Activated CD8-positive, alpha-beta T cell treated with anti-CD3 and anti-CD28 coated beads for 36 hours (primary cell): ENCODE measurements around the gene TIMM10B. TPM values are rescaled to one million over a fixed set of nuclear protein-coding genes. Genes with fewer than 3 reads are reported as not detected.
A peak's percentile ranks its signal among the peaks of the same experiment; 100 is the strongest.
"Not testable (repeated sequence)": the region's sequence is repeated elsewhere in the genome, so short reads cannot be mapped to it uniquely, and the experiment has no call there.

Source experiments
- ATAC-seq: fragments of 200-7000 bp; cut with Tn5 transposase; one replicate; pipeline ENCODE4 v1.10.0; 2021; ENCODE audit warnings: mild to moderate bottlenecking, moderate library complexity
- CTCF ChIA-PET: fragments of 350-600 bp; sonication (Branson Sonifier 250); formaldehyde crosslinking; loops from one replicate; lab custom pipeline; 2021; ENCODE audit warnings: antibody characterized with exemption; lab: Charles Lee
- POLR2A ChIA-PET: fragments of 350-600 bp; sonication (Branson Sonifier 250); formaldehyde crosslinking; loops from one replicate; lab custom pipeline; 2021; ENCODE audit warnings: antibody characterized with exemption; lab: Charles Lee
- DNase-seq: peaks from one replicate; pipeline ENCODE4 v3.0.0-alpha.2; 2020
- H3K27ac Mint-ChIP-seq: one replicate; pipeline ENCODE4 v1.8.0; 2021; ENCODE audit warnings: mild to moderate bottlenecking, mixed read lengths
- H3K27me3 Mint-ChIP-seq: one replicate; pipeline ENCODE4 v1.8.0; 2021; ENCODE audit warnings: mixed read lengths
- H3K36me3 Mint-ChIP-seq: one replicate; pipeline ENCODE4 v1.8.0; 2021; ENCODE audit warnings: low read depth, mixed read lengths
- H3K4me1 Mint-ChIP-seq: one replicate; pipeline ENCODE4 v1.8.0; 2021; ENCODE audit warnings: low read depth, mixed read lengths
- H3K4me3 Mint-ChIP-seq: one replicate; pipeline ENCODE4 v1.8.0; 2021; ENCODE audit warnings: mild to moderate bottlenecking, moderate library complexity, mixed read lengths
- H3K9me3 Mint-ChIP-seq: one replicate; pipeline ENCODE4 v1.8.0; 2021; ENCODE audit warnings: mixed read lengths
- intact Hi-C: fragments of 100-400 bp; cut with micrococcal nuclease; formaldehyde crosslinking; loops from one replicate; pipeline ENCODE4 v1.10.0; 2022
- total RNA-seq, 2 experiments: library from RNA; stranded (reverse); gene quantifications; one replicate each; pipeline ENCODE4 v1.2.3, GENCODE V29; 2021
- TF ChIP-seq, protein P1 (sequence below): fragments of 200-600 bp; IDR thresholded peaks from one replicate; pipeline ENCODE4 v1.8.0; 2022; ENCODE audit warnings: antibody characterized with exemption, mild to moderate bottlenecking

The TIMM10B gene
- total RNA-seq, 2 experiments from 2014 or later, result 40.6 to 43.0 TPM

- no peak overlapping the region for H3K4me3 Mint-ChIP-seq
- DNase-seq (no peak), ATAC-seq (no peak)
- peaks cover 4% of the 10 kb centered on the region for H3K4me1 Mint-ChIP-seq
- POLR2A ChIA-PET, result interaction anchor here (3.5 kb wide), 1 partner anchor 22 kb away, joined by 13 read pairs; the partner anchor contains the start of genes ARFIP2 and TIMM10B
- H3K36me3 Mint-ChIP-seq, result peaks cover 19% of the 10 kb centered on the region
- TF ChIP-seq, protein P1, sequence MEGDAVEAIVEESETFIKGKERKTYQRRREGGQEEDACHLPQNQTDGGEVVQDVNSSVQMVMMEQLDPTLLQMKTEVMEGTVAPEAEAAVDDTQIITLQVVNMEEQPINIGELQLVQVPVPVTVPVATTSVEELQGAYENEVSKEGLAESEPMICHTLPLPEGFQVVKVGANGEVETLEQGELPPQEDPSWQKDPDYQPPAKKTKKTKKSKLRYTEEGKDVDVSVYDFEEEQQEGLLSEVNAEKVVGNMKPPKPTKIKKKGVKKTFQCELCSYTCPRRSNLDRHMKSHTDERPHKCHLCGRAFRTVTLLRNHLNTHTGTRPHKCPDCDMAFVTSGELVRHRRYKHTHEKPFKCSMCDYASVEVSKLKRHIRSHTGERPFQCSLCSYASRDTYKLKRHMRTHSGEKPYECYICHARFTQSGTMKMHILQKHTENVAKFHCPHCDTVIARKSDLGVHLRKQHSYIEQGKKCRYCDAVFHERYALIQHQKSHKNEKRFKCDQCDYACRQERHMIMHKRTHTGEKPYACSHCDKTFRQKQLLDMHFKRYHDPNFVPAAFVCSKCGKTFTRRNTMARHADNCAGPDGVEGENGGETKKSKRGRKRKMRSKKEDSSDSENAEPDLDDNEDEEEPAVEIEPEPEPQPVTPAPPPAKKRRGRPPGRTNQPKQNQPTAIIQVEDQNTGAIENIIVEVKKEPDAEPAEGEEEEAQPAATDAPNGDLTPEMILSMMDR, result no peak
- intact Hi-C loops, result no loop called here
- no peaks in the 10 kb centered on the region for H3K9me3 Mint-ChIP-seq
- CTCF ChIA-PET, result interaction anchor here (1.1 to 5.9 kb wide), 13 partner anchors 9 to 252 kb away, joined by 3 to 77 read pairs (median 5); partner anchors contain the start of gene DNHD1
- no peaks in the 10 kb centered on the region for H3K27me3 Mint-ChIP-seq
- H3K27ac Mint-ChIP-seq, result peak overlapping the region; percentile 35
Measured at GRCh38 chr11:6504166-6504565, 22.9 kb downstream of the TIMM10B start.

- DNase-seq (peak; percentile 12), ATAC-seq (peak; percentile 69)
- TF ChIP-seq, protein P1, result peak; percentile 57
- Mint-ChIP-seq H3K36me3 (peaks cover 21% of the 10 kb centered on the region), H3K9me3 (no peaks in the 10 kb centered on the region), H3K27ac (no peak overlapping the region), H3K4me3 (no peak overlapping the region), H3K4me1 (peaks cover 4% of the 10 kb centered on the region), H3K27me3 (no peaks in the 10 kb centered on the region)
- ChIA-PET CTCF (interaction anchor here (0.7 to 5.9 kb wide), 36 partner anchors 9 to 251 kb away, joined by 3 to 77 read pairs (median 5); partner anchors contain the start of genes ARFIP2, DNHD1 and TIMM10B), POLR2A (interaction anchor here (1.9 to 3.5 kb wide), 2 partner anchors 24 to 99 kb away, joined by 4 to 13 read pairs; partner anchors contain the start of genes ARFIP2, ILK and TIMM10B)
- intact Hi-C loops, result loop anchor here (5.0 kb wide), 1 partner anchor 128 kb away; no protein-coding TSS in a partner anchor
Measured at GRCh38 chr11:6505577-6506240, 24.4 kb downstream of the TIMM10B start.

DNA sequence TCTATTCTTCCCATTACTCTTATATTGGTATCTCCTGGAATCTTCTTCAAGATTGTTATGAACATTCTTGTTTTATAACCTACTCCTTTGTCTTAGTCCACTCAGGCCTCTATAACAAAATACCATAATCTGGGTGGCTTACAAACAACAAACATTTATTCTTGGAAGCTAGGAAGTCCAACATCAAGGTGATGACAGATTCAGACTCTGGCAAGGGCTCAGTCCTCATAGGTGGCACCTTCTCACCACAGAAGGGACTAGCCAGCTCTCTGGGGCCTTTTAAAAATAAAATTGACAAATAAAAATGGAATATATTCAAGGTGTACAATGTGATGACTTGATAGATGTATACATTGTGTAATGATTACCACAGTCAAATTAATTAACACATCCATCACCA is 35.6 kb downstream of the TIMM10B start:
- POLR2A ChIA-PET, result no interaction called here
- no peak for ATAC-seq
- no peak overlapping the region for H3K4me3 Mint-ChIP-seq

GRCh38 chr11:6520265-6520664 is 39.0 kb downstream of the TIMM10B start:
- Mint-ChIP-seq H3K4me3 (no peak overlapping the region), H3K4me1 (peaks cover 26% of the 10 kb centered on the region), H3K27ac (no peak overlapping the region), H3K9me3 (no peaks in the 10 kb centered on the region), H3K36me3 (peaks cover 43% of the 10 kb centered on the region), H3K27me3 (no peaks in the 10 kb centered on the region)
- ChIA-PET CTCF (interaction anchor here (1.0 to 1.5 kb wide), 4 partner anchors 10 to 292 kb away, joined by 3 to 8 read pairs (median 6); no protein-coding TSS in a partner anchor), POLR2A (interaction anchor here (1.7 kb wide), 1 partner anchor 11 kb away, joined by 6 read pairs; no protein-coding TSS in a partner anchor)
- TF ChIP-seq, protein P1, result no peak
- intact Hi-C loops, result no loop called here
- ATAC-seq (no peak), DNase-seq (no peak)

More for the DNA sequence above, 35.6 kb downstream of the TIMM10B start:
- no peak for DNase-seq
- no peaks in the 10 kb centered on the region for H3K9me3 Mint-ChIP-seq
- CTCF ChIA-PET, result no interaction called here
- no peaks in the 10 kb centered on the region for H3K27me3 Mint-ChIP-seq
- TF ChIP-seq, protein P1, result no peak
- intact Hi-C loops, result no loop called here
- H3K4me1 Mint-ChIP-seq, result no peaks in the 10 kb centered on the region
- H3K27ac Mint-ChIP-seq, result no peak overlapping the region
- peaks cover 39% of the 10 kb centered on the region for H3K36me3 Mint-ChIP-seq

DNA sequence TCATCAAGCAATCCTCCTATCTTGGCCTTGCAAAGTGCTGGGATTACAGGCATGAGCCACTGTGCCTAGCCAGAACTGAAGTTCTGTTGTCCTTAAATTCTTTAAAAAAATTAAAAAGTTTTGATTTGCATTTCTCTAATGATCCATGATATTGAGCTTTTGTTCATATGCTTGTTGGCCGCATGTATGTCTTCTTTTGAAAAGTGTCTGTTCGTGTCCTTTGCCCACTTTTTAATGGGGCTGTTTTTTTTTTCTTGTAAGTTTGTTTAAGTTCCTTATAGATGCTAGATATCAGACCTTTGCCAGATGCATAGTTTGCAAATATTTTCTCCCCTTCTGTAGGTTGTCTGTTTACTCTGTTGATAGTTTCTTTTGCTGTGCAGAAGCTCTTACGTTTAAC is 40.6 kb downstream of the TIMM10B start:
- H3K9me3 Mint-ChIP-seq, H3K27ac Mint-ChIP-seq, ATAC-seq, H3K27me3 Mint-ChIP-seq, H3K4me3 Mint-ChIP-seq, DNase-seq, intact Hi-C loops: not testable (repeated sequence)
- ChIA-PET POLR2A (interaction anchor here (2.6 kb wide), 1 partner anchor 40 kb away, joined by 8 read pairs; the partner anchor contains the start of genes ARFIP2 and TIMM10B), CTCF (interaction anchor here (1.0 to 2.6 kb wide), 4 partner anchors 9 to 161 kb away, joined by 3 to 8 read pairs (median 4); partner anchors contain the start of gene MRPL17)
- Mint-ChIP-seq H3K36me3 (peaks cover 38% of the 10 kb centered on the region), H3K4me1 (peaks cover 41% of the 10 kb centered on the region)
